Measurements from ENCODE around the gene EIF3B.
A peak's percentile ranks its signal among the peaks of the same experiment; 100 is the strongest.
"Not testable (repeated sequence)": the region's sequence is repeated elsewhere in the genome, so short reads cannot be mapped to it uniquely, and the experiment has no call there.

Gene EIF3B

DNA sequence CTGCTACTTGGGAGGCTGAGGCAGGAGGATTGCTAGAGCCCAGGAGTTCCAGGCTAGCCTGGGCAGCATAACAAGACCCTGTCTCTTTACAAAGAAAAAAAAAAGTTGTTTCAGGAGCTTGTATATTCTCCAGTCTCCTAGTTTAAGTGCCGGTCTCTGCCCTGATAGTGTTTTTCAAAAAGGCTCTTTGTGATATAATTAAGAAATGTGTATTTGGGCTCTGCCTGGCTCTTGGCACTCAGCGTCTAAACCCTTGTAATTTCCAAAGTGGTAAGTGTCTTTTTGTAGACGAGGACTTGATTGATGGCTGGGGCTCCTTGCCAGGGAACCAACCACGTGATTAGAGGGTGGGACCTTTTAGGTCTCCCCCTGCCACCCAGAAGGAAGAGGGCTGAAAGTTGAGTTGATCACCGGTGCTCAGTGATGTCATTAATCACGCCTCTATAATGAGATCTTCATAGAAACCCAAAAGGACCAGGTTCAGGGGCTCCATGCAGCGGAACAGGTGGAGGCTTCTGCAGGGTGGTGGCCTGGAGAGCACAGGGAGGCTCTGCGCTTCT lies 4.4 kb downstream of the EIF3B start:
- H3K36me3 Mint-ChIP-seq: peaks cover 8% of the 10 kb centered on the region
- H3K27ac Mint-ChIP-seq: peak overlapping the region; percentile 64
- peak overlapping the region; percentile 54 for H3K4me3 Mint-ChIP-seq
- H3K27me3 Mint-ChIP-seq: no peaks in the 10 kb centered on the region
- H3K9me3 Mint-ChIP-seq (ENCODE audit: low read depth): no peaks in the 10 kb centered on the region
- peaks cover 46% of the 10 kb centered on the region for H3K4me1 Mint-ChIP-seq (ENCODE audit: low read depth)

DNA sequence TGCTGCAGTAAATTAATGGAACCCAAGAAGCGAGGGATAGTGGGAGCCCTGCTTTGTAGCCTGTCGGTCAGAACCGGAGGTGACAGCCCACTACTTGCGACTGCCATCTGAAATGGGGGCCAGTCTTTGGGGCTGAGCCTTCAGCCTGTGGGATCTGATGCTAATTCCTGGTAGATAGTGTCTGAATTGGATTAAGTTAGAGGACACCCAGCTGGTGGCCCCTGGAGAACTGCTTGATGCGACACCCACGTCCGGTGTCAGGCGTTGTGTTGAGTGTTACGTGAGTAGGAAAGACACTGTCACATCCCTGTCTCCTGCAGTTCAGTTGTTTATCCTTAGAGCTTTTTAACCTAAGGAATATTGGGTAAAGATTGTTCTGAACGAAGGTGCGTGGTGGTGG lies 5.0 kb downstream of the EIF3B start:
- peak overlapping the region; percentile 54 for H3K4me3 Mint-ChIP-seq
- H3K36me3 Mint-ChIP-seq: peaks cover 8% of the 10 kb centered on the region
- H3K27me3 Mint-ChIP-seq: no peaks in the 10 kb centered on the region
- H3K4me1 Mint-ChIP-seq (ENCODE audit: low read depth): peaks cover 46% of the 10 kb centered on the region
- peak overlapping the region; percentile 64 for H3K27ac Mint-ChIP-seq
- H3K9me3 Mint-ChIP-seq (ENCODE audit: low read depth): no peaks in the 10 kb centered on the region

DNA sequence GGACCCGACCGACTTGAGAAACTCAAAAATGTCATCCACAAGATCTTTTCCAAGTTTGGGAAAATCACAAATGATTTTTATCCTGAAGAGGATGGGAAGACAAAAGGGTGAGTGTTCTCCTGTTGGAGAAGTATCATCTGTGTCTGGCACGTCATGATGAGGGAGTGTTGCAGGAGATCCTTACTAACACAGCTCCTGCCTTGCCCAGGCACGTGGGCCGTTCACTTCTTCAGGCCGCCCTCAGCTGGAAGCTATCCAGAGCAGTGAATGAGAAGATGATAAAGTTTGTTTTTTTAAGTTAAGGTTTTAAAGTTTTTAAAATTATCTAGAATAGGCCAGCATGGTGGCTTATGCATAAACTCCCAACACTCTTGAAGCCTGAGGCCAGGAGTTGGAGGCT lies 6.2 kb downstream of the EIF3B start:
- Mint-ChIP-seq H3K4me3 (peak overlapping the region; percentile 23), H3K27ac (no peak overlapping the region), H3K27me3 (no peaks in the 10 kb centered on the region), H3K36me3 (peaks cover 8% of the 10 kb centered on the region), H3K4me1 (ENCODE audit: low read depth) (peaks cover 45% of the 10 kb centered on the region), H3K9me3 (ENCODE audit: low read depth) (no peaks in the 10 kb centered on the region)

DNA sequence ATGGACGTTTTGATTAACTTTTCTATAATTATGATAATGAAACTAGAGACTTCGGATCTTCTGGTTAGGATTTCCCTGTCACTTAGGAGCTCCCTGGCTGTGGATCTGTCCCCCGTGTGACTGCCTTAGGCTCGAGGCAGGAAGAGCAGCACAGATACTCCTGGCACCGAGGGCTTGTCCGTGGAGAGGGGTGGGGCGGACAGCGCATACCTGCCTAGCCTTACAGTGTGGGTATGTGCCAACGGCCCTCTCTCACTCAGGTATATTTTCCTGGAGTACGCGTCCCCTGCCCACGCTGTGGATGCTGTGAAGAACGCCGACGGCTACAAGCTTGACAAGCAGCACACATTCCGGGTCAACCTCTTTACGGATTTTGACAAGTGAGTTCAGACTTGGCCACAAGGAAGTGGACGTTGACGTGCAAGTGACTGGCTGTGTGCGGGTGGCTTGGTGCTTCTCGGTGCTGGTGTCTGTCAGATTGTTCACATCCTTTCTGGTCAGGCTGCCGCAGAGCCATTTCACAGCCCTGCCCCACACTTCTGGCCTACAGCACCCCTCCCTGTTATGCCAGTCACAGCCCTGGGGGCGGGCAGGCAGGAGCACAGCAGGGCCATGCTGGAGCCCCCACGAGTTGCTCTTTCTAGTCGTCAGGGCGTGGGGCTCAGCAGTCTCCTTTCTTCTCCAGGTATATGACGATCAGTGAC lies 7.9 kb downstream of the EIF3B start:
- Mint-ChIP-seq H3K36me3 (peaks cover 4% of the 10 kb centered on the region), H3K27me3 (no peaks in the 10 kb centered on the region), H3K4me3 (no peak overlapping the region), H3K27ac (no peak overlapping the region), H3K4me1 (ENCODE audit: low read depth) (peaks cover 33% of the 10 kb centered on the region), H3K9me3 (ENCODE audit: low read depth) (no peaks in the 10 kb centered on the region)

DNA sequence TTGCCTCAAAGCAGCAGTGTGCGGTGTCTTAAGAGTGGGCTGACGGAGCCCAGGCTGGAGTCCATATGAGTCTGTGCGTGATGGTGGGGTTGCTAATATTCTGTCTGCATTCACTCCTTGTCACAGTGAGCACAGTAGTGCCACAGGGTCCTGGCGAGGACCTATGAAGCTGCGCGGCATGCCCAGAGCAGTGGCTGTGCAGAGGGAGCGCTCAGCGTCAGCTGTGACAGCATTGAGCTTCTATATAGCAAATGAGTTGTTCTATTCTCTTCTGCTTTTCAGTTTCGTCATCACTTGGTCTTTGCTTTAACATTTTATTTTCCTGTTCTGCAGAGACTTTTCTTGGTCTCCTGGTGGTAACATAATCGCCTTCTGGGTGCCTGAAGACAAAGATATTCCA lies 14.5 kb downstream of the EIF3B start:
- Mint-ChIP-seq H3K36me3 (no peaks in the 10 kb centered on the region), H3K4me3 (no peak overlapping the region)

DNA sequence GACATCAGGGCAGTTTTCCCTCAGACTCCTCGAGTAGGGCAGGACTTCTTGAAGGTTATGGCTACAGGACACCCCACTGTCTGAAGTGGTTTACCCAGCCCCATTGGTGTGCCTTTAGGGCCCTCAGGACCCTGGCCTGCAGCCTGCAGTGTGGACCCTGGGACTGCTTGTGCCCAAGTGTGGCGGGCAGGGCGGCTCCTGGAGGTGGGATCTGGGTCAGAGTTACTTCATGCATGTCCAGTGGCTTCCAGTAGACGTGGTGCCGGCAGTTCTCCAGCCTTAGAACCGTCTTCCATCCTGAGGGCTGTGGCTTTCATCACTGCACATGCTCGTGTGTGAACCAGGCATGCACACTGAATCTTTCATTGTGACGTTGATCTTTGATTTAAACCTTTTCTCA lies 16.7 kb downstream of the EIF3B start:
- no peaks in the 10 kb centered on the region for H3K4me1 Mint-ChIP-seq (ENCODE audit: low read depth)
- no peaks in the 10 kb centered on the region for H3K9me3 Mint-ChIP-seq (ENCODE audit: low read depth)
- H3K27me3 Mint-ChIP-seq: no peaks in the 10 kb centered on the region
- no peak overlapping the region for H3K27ac Mint-ChIP-seq
- H3K36me3 Mint-ChIP-seq: no peaks in the 10 kb centered on the region
- H3K4me3 Mint-ChIP-seq: no peak overlapping the region

More for the DNA sequence above, 14.5 kb downstream of the EIF3B start:
- H3K27ac Mint-ChIP-seq: no peak overlapping the region
- H3K27me3 Mint-ChIP-seq: no peaks in the 10 kb centered on the region
- no peaks in the 10 kb centered on the region for H3K4me1 Mint-ChIP-seq (ENCODE audit: low read depth)
- H3K9me3 Mint-ChIP-seq (ENCODE audit: low read depth): no peaks in the 10 kb centered on the region

DNA sequence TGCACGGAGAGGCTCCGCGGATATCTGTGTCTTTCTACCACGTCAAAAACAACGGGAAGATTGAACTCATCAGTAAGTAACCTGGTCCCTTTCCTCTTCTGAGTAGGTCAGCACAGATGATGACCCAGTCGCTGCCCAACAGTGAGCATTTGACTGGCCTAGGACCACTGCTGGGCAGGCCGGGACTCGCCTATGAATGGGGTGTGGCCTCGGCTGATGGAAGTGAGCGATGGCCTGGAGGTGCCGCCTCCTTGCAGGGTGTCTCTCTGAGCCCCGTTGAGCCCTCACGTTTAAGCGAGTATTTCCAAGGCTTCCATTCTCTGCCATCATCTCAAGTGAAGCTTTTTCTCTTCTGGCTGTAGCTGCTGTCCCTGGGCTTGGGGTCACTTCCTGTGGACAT lies 18.1 kb downstream of the EIF3B start:
- no peaks in the 10 kb centered on the region for H3K36me3 Mint-ChIP-seq
- peaks cover 4% of the 10 kb centered on the region for H3K4me1 Mint-ChIP-seq (ENCODE audit: low read depth)
- no peak overlapping the region for H3K27ac Mint-ChIP-seq
- no peaks in the 10 kb centered on the region for H3K27me3 Mint-ChIP-seq
- H3K4me3 Mint-ChIP-seq: no peak overlapping the region
- H3K9me3 Mint-ChIP-seq (ENCODE audit: low read depth): no peaks in the 10 kb centered on the region

DNA sequence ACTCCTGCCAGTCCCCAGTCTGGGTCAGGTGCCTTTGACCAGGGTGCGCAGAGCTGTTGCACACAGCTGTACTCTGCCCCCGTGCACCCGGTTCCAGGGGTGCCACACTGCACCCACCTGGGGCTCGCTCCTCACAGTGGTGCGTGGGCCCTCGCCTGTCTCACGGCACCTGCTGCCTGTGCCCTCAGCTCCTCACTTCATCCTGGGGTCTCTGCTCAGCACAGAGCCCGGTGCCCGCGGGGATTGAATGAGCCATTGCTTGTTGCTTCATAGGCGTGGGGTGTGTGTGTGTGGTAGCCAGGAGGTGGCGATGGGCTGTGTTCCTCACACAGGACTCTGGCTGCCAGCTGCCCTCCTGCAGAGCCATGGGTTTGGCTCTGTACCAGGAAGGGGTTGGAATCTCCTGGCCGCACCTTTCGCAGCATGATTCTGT lies 18.5 kb downstream of the EIF3B start:
- Mint-ChIP-seq H3K4me3 (no peak overlapping the region), H3K27ac (no peak overlapping the region), H3K27me3 (no peaks in the 10 kb centered on the region), H3K4me1 (ENCODE audit: low read depth) (peaks cover 4% of the 10 kb centered on the region), H3K9me3 (ENCODE audit: low read depth) (no peaks in the 10 kb centered on the region), H3K36me3 (no peaks in the 10 kb centered on the region)

DNA sequence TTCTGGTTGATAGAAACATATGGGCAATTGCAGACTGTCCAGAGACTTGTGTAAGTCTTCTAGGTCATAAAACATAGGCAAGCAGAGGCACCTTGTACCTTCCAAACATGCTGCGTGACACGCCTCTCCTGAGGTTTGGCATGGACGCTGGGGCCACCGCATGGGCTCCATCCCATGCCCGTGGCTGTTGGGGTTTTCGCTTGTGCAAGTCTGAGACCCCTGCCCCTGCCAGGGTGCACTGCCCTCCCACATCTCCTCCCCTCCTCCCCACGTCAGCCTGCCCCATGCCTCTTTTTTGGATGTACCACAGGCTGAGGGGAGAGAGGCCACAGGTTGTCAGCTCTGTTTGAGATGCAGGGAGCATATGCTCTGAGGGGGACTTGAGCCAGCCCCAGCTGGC lies 19.0 kb downstream of the EIF3B start:
- Mint-ChIP-seq H3K36me3 (no peaks in the 10 kb centered on the region), H3K9me3 (ENCODE audit: low read depth) (no peaks in the 10 kb centered on the region), H3K27ac (no peak overlapping the region), H3K4me1 (ENCODE audit: low read depth) (peaks cover 4% of the 10 kb centered on the region), H3K4me3 (no peak overlapping the region), H3K27me3 (no peaks in the 10 kb centered on the region)

DNA sequence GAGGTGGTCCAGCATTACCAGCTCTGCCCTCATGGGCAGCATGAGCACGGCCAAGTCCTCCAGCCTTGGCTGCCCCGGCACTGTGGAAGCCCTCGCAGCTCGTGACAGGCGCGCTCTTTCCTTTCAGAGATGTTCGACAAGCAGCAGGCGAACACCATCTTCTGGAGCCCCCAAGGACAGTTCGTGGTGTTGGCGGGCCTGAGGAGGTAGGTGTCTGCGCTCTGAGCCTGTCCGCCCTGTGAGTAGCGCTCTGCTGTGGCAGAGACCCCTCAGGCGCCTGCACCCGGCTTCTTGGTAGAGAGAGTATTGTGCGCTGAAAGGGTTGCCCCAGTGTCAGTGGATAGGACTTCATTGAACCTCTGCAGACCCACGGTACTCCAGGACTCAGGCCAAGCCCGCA lies 19.8 kb downstream of the EIF3B start:
- Mint-ChIP-seq H3K27me3 (no peaks in the 10 kb centered on the region), H3K36me3 (no peaks in the 10 kb centered on the region), H3K27ac (no peak overlapping the region), H3K4me3 (no peak overlapping the region), H3K9me3 (ENCODE audit: low read depth) (no peaks in the 10 kb centered on the region), H3K4me1 (ENCODE audit: low read depth) (peaks cover 4% of the 10 kb centered on the region)

DNA sequence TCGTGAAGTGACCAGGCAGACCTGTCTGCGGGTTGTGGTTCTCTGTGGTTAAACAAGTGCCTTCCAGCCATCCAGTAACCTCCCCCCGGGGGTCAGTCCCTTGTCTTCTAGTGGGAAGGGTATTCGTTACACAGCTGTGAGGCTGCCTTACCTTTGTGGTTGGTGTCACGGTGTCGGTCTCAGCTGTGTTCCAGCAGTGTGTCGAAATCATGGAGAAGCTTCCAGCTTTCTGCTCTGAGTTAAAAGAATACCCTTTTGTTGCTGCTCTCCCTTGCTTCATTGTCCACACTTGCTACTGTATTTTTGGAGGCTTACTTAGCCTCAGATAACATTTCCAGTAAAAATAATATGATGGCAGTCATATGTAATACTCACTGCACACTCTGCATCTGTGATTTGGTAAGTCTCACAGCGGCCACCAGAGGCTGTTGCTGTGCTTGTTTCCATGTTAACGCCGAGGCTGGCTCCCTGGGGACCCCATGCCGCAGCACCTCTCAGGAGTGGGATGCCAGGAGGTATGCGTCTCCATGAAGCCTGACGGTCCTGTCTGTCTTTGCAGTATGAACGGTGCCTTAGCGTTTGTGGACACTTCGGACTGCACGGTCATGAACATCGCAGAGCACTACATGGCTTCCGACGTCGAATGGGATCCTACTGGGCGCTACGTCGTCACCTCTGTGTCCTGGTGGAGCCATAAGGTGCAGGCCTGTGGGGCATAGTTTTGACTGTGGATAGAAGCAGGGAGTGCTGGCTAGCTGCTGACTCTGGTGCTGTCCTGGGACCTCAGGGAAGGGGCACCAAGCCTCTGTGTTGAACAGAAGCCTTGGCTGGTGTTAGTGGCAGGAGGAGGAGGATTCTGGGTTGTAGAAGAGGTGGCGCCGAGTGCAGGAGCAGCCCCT lies 20.5 kb downstream of the EIF3B start:
- H3K9me3 Mint-ChIP-seq (ENCODE audit: low read depth): no peaks in the 10 kb centered on the region
- no peaks in the 10 kb centered on the region for H3K27me3 Mint-ChIP-seq
- H3K36me3 Mint-ChIP-seq: no peaks in the 10 kb centered on the region
- peaks cover 4% of the 10 kb centered on the region for H3K4me1 Mint-ChIP-seq (ENCODE audit: low read depth)
- H3K4me3 Mint-ChIP-seq: no peak overlapping the region
- H3K27ac Mint-ChIP-seq: no peak overlapping the region

DNA sequence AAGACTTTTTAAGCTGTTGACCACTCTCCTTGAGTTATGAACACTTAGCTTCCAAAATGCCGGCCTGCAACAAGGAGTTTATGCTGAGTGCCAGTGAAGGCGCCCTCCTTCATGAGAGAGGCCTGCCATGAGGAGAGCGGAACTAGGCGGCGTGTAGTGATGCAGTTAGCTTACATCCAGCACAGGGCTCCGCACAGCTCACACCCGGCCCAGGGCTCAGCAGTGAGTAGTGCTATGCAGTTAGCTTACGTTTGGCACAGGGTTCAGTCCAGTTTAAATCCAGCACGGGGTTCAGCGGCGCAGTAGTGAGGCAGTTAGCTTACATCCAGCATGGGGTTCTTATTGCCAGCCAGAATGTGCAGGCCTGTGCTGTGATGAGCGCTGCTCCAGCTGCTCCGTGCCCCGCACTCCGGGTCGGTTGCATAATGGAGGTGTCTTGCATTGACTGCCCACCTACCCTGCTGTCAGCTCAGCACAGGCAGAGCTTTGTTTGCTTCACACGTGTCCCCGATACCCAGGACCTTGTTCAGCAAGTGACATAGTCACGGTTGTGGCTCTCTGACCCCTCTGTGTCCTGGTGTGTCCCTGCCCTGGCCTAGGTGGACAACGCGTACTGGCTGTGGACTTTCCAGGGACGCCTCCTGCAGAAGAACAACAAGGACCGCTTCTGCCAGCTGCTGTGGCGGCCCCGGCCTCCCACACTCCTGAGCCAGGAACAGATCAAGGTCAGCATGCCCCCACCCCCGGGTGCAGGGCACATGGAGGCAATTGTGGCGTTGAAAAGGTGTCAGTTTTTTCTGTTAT lies 21.9 kb downstream of the EIF3B start:
- H3K27ac Mint-ChIP-seq: no peak overlapping the region
- no peaks in the 10 kb centered on the region for H3K36me3 Mint-ChIP-seq
- no peaks in the 10 kb centered on the region for H3K27me3 Mint-ChIP-seq
- no peaks in the 10 kb centered on the region for H3K9me3 Mint-ChIP-seq (ENCODE audit: low read depth)
- peak overlapping the region; percentile 20 for H3K4me3 Mint-ChIP-seq
- H3K4me1 Mint-ChIP-seq (ENCODE audit: low read depth): peaks cover 4% of the 10 kb centered on the region

DNA sequence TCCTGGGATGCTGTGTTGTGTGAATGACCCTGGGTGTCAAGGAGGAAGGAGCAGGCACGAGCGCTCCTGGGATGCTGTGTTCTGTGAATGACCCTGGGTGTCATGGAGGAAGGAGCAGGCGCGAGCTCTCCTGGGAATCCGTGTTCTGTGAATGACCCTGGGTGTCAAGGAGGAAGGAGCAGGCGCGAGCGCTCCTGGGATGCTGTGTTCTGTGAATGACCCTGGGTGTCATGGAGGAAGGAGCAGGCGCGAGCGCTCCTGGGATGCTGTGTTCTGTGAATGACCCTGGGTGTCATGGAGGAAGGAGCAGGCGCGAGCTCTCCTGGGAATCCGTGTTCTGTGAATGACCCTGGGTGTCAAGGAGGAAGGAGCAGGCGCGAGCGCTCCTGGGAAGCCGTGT lies 22.9 kb downstream of the EIF3B start:
- H3K36me3 Mint-ChIP-seq; H3K27me3 Mint-ChIP-seq; H3K4me1 Mint-ChIP-seq (ENCODE audit: low read depth); H3K4me3 Mint-ChIP-seq; H3K27ac Mint-ChIP-seq; H3K9me3 Mint-ChIP-seq (ENCODE audit: low read depth): not testable (repeated sequence)

DNA sequence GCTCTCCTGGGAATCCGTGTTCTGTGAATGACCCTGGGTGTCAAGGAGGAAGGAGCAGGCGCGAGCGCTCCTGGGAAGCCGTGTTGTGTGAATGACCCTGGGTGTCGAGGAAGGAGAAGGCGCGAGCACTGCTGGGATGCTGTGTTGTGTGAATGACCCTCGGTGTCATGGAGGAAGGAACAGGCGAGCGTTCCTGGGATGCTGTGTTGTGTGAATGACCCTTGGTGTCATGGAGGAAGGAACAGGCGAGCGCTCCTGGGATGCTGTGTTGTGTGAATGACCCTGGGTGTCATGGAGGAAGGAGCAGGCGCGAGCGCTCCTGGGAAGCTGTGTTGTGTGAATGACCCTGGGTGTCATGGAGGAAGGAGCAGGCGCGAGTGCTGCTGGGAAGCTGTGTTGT lies 23.5 kb downstream of the EIF3B start:
- not testable (repeated sequence) for H3K4me1 Mint-ChIP-seq (ENCODE audit: low read depth); H3K27me3 Mint-ChIP-seq; H3K27ac Mint-ChIP-seq; H3K4me3 Mint-ChIP-seq; H3K36me3 Mint-ChIP-seq; H3K9me3 Mint-ChIP-seq (ENCODE audit: low read depth)

DNA sequence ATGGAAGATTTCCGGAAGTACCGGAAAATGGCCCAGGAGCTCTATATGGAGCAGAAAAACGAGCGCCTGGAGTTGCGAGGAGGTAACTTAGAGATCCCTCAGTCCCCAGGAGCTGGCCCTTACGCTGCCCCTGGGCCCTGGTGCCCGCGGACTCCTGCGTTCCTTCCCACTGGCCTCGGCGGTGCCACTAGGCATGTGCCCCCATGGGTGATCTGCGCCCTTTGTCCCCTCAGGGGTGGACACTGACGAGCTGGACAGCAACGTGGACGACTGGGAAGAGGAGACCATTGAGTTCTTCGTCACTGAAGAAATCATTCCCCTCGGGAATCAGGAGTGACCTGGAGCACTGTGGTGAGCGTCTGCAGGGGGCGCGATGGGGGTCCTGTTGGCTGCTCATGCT lies 24.5 kb downstream of the EIF3B start:
- H3K9me3 Mint-ChIP-seq (ENCODE audit: low read depth): no peaks in the 10 kb centered on the region
- no peak overlapping the region for H3K27ac Mint-ChIP-seq
- no peak overlapping the region for H3K4me3 Mint-ChIP-seq
- peaks cover 4% of the 10 kb centered on the region for H3K4me1 Mint-ChIP-seq (ENCODE audit: low read depth)
- H3K36me3 Mint-ChIP-seq: no peaks in the 10 kb centered on the region
- no peaks in the 10 kb centered on the region for H3K27me3 Mint-ChIP-seq
